Vagina (tissue), 2 donors: ENCODE results near the gene RNF114. TPM values are rescaled to one million over a fixed set of nuclear protein-coding genes. Genes with fewer than 3 reads are reported as not detected.

Source experiments
- DNase-seq, 2 donors: peaks; one replicate each; pipeline ENCODE4 v3.0.0-alpha.2; 2017; ENCODE audit errors: extremely low spot score in 2 of 2
- H3K27ac ChIP-seq: fragments of 200-600 bp; sonication (generic); one replicate; pipeline ENCODE4 v1.5.1; 2019
- H3K27me3 ChIP-seq: fragments of 200-600 bp; sonication (generic); one replicate; pipeline ENCODE4 v1.5.1; 2019
- H3K36me3 ChIP-seq, 2 donors: fragments of 200-600 bp; sonication (generic); one replicate each; pipeline ENCODE4 v1.5.1; 2017 to 2019
- H3K4me1 ChIP-seq: fragments of 200-600 bp; sonication (generic); one replicate; pipeline ENCODE4 v1.5.1; 2019
- H3K4me3 ChIP-seq, 2 donors: fragments of 200-600 bp; sonication (generic); 1 replicate in 1 of 2; 2 replicates in 1 of 2; pipeline ENCODE4 v1.5.1; 2016 to 2019
- H3K9me3 ChIP-seq: fragments of 200-600 bp; sonication (generic); one replicate; pipeline ENCODE4 v1.5.1; 2019
- CTCF ChIP-seq, 3 experiments: fragments of 450-650 bp in 2 of 3; fragments of 200-600 bp in 1 of 3; sonication (generic) in 1 of 3; IDR thresholded peaks; one replicate each; pipeline ENCODE4 v1.5.1; 2017 to 2019; ENCODE audit warnings: antibody characterized with exemption in 3 of 3, mild to moderate bottlenecking in 2 of 3, moderate library complexity in 2 of 3
- POLR2A ChIP-seq, 2 donors: fragments of 450-650 bp; IDR thresholded peaks; one replicate each; pipeline ENCODE4 v1.6.1; 2017; ENCODE audit warnings: antibody characterized with exemption in 2 of 2, mild to moderate bottlenecking in 2 of 2, moderate library complexity in 2 of 2
- POLR2AphosphoS5 ChIP-seq, 2 donors: sonication (generic); formaldehyde crosslinking; IDR thresholded peaks; one replicate each; pipeline ENCODE4 v1.9.0; 2017; ENCODE audit warnings: antibody characterized with exemption in 2 of 2, mild to moderate bottlenecking in 2 of 2, low read depth in 1 of 2; ENCODE audit not compliant: insufficient read depth in 1 of 2
- intact Hi-C: fragments of 100-400 bp; cut with DNase I; formaldehyde crosslinking; loops from one replicate; pipeline ENCODE4 v1.15.1; 2023
- total RNA-seq: library from RNA; depleted of rRNA; stranded (reverse); fragments of >200 nt; gene quantifications from one replicate; pipeline ENCODE4 v1.2.3, GENCODE V29; 2016

Gene RNF114
- total RNA-seq, 1 donor from 2014 or later, result 153 TPM

GRCh38 chr20:49942303-49942702 lies 6.1 kb downstream of the RNF114 start:
- intact Hi-C loops, result no loop called here
- no peaks in the 10 kb centered on the region for H3K9me3 ChIP-seq
- TF ChIP-seq POLR2A (IDR thresholded peaks at IDR 0.05), result no peak
- TF ChIP-seq POLR2AphosphoS5 (IDR thresholded peaks at IDR 0.05; ENCODE audit: insufficient read depth in 1 of 2, low read depth in 1 of 2), result no peak
- TF ChIP-seq CTCF (IDR thresholded peaks at IDR 0.05), result no peak
- H3K4me3 ChIP-seq, result no peak overlapping the region
- H3K27ac ChIP-seq, result no peak overlapping the region
- H3K27me3 ChIP-seq, result no peaks in the 10 kb centered on the region
- peaks cover 0 to 41% of the 10 kb centered on the region in 2 donors for H3K36me3 ChIP-seq
- no peak for DNase-seq
- H3K4me1 ChIP-seq, result peaks cover 30% of the 10 kb centered on the region

- Histone ChIP-seq H3K4me1 (peaks cover 24% of the 10 kb centered on the region), H3K4me3 (no peak overlapping the region), H3K9me3 (no peaks in the 10 kb centered on the region), H3K27ac (no peak overlapping the region), H3K36me3 (peaks cover 0 to 41% of the 10 kb centered on the region in 2 donors), H3K27me3 (no peaks in the 10 kb centered on the region)
- no peak for DNase-seq
- intact Hi-C loops, result no loop called here
- TF ChIP-seq POLR2A (IDR thresholded peaks at IDR 0.05) (no peak), POLR2AphosphoS5 (IDR thresholded peaks at IDR 0.05; ENCODE audit: insufficient read depth in 1 of 2, low read depth in 1 of 2) (no peak), CTCF (IDR thresholded peaks at IDR 0.05) (no peak)
Observed at GRCh38 chr20:49942942-49943341, 6.7 kb downstream of the RNF114 start.

GRCh38 chr20:49945306-49945700 lies 9.1 kb downstream of the RNF114 start:
- Histone ChIP-seq H3K4me1 (peaks cover 6% of the 10 kb centered on the region), H3K4me3 (no peak overlapping the region), H3K27me3 (no peaks in the 10 kb centered on the region), H3K9me3 (no peaks in the 10 kb centered on the region), H3K36me3 (peaks cover 0 to 58% of the 10 kb centered on the region in 2 donors), H3K27ac (no peak overlapping the region)
- no peak for DNase-seq
- intact Hi-C loops, result no loop called here
- TF ChIP-seq POLR2AphosphoS5 (IDR thresholded peaks at IDR 0.05; ENCODE audit: insufficient read depth in 1 of 2, low read depth in 1 of 2) (no peak), CTCF (IDR thresholded peaks at IDR 0.05) (no peak), POLR2A (IDR thresholded peaks at IDR 0.05) (no peak)

- no peak for DNase-seq
- no peaks in the 10 kb centered on the region for H3K27me3 ChIP-seq
- peaks cover 0 to 64% of the 10 kb centered on the region in 2 donors for H3K36me3 ChIP-seq
- no peak overlapping the region for H3K27ac ChIP-seq
- no peak overlapping the region for H3K4me3 ChIP-seq
- no peaks in the 10 kb centered on the region for H3K9me3 ChIP-seq
- intact Hi-C loops, result no loop called here
- TF ChIP-seq CTCF (IDR thresholded peaks at IDR 0.05) (no peak), POLR2A (IDR thresholded peaks at IDR 0.05) (no peak), POLR2AphosphoS5 (IDR thresholded peaks at IDR 0.05; ENCODE audit: insufficient read depth in 1 of 2, low read depth in 1 of 2) (no peak)
- H3K4me1 ChIP-seq, result peaks cover 6% of the 10 kb centered on the region
Observed at GRCh38 chr20:49945701-49946477, 9.7 kb downstream of the RNF114 start.

- no peak for DNase-seq
- H3K9me3 ChIP-seq, result no peaks in the 10 kb centered on the region
- TF ChIP-seq POLR2A (IDR thresholded peaks at IDR 0.05) (no peak), CTCF (IDR thresholded peaks at IDR 0.05) (no peak), POLR2AphosphoS5 (IDR thresholded peaks at IDR 0.05; ENCODE audit: insufficient read depth in 1 of 2, low read depth in 1 of 2) (no peak)
- H3K27ac ChIP-seq, result no peak overlapping the region
- H3K27me3 ChIP-seq, result no peaks in the 10 kb centered on the region
- intact Hi-C loops, result no loop called here
- peaks cover 0 to 73% of the 10 kb centered on the region in 2 donors for H3K36me3 ChIP-seq
- no peaks in the 10 kb centered on the region for H3K4me1 ChIP-seq
- no peak overlapping the region for H3K4me3 ChIP-seq
Observed at GRCh38 chr20:49948178-49948577, 12.0 kb downstream of the RNF114 start.
